H1 (cell line): ENCODE measurements around the gene UPB1. TPM values are rescaled to one million over a fixed set of nuclear protein-coding genes. Genes with fewer than 3 reads are reported as not detected.

Experiments used
- CTCF ChIA-PET: fragments of 300-600 bp; sonication (Branson Sonifier 250); formaldehyde crosslinking; loops from one replicate; lab custom pipeline; 2021; ENCODE audit not compliant: partially characterized antibody; lab: Charles Lee
- POLR2A ChIA-PET: fragments of 300-600 bp; sonication (Branson Sonifier 250); formaldehyde crosslinking; loops from one replicate; lab custom pipeline; 2021; ENCODE audit warnings: inconsistent platforms; ENCODE audit not compliant: partially characterized antibody; lab: Charles Lee
- DNase-seq, 2 experiments: peaks; one replicate each; pipeline versions ENCODE4 v3.0.0 to v3.0.0-alpha.2; 2010 to 2022; ENCODE audit warnings: low spot score in 2 of 2, low read depth in 1 of 2, mixed read lengths in 1 of 2
- FAIRE-seq: peaks from 2 replicates; lab custom pipeline; 2011; peaks lifted over from hg19 to GRCh38; lab: Jason Lieb, UNC
- H2AFZ ChIP-seq: 2 replicates; pipeline ENCODE4 v1.8.1; 2012; ENCODE audit warnings: low read length, inconsistent platforms
- H2AK5ac ChIP-seq: 2 replicates; pipeline ENCODE4 v1.6.1; 2013; ENCODE audit warnings: low read depth, low read length
- H2BK120ac ChIP-seq: replicated peaks from 2 replicates; pipeline ENCODE3; 2013; ENCODE audit warnings: low read depth, low read length, inconsistent platforms
- H2BK12ac ChIP-seq: 2 replicates; pipeline ENCODE4 v1.6.1; 2013; ENCODE audit warnings: low read depth, low read length
- H2BK15ac ChIP-seq: 2 replicates; pipeline ENCODE4 v1.6.1; 2013; ENCODE audit warnings: low read length
- H2BK20ac ChIP-seq: 2 replicates; pipeline ENCODE4 v1.6.1; 2013; ENCODE audit warnings: low read length
- H2BK5ac ChIP-seq: 2 replicates; pipeline ENCODE4 v1.6.1; 2013; ENCODE audit warnings: low read depth, low read length
- H3K14ac ChIP-seq: 2 replicates; pipeline ENCODE4 v1.6.1; 2013; ENCODE audit warnings: inconsistent platforms; ENCODE audit not compliant: insufficient read length
- H3K18ac ChIP-seq: 2 replicates; pipeline ENCODE4 v1.6.1; 2013; ENCODE audit warnings: low read length; ENCODE audit errors: extremely low read depth
- H3K23ac ChIP-seq: 2 replicates; pipeline ENCODE4 v1.6.1; 2013; ENCODE audit warnings: inconsistent platforms; ENCODE audit not compliant: insufficient read length
- H3K23me2 ChIP-seq: 2 replicates; pipeline ENCODE4 v1.6.1; 2013; ENCODE audit warnings: low read depth, low read length
- H3K27ac ChIP-seq: 2 replicates; pipeline ENCODE4 v1.6.1; 2011; ENCODE audit warnings: low read depth, low read length, inconsistent platforms
- H3K27me3 ChIP-seq, 4 experiments: replicated peaks in 1 of 4; 1 replicate in 1 of 4; 2 replicates in 3 of 4; pipeline versions ENCODE4 v1.6.1 to v1.8.1; 2011 to 2013; ENCODE audit warnings: low read length in 3 of 4, mild to moderate bottlenecking in 3 of 4, inconsistent platforms in 2 of 4, mixed read lengths in 2 of 4, moderate library complexity in 1 of 4; ENCODE audit not compliant: control insufficient read depth in 3 of 4, insufficient read depth in 3 of 4; ENCODE audit errors: extremely low read depth in 1 of 4
- H3K36me3 ChIP-seq, 4 experiments: 2 replicates each; pipeline versions ENCODE4 v1.6.1 to v1.8.1; 2011 to 2013; ENCODE audit warnings: mild to moderate bottlenecking in 4 of 4, low read length in 3 of 4, moderate library complexity in 2 of 4, control low read depth in 1 of 4, inconsistent platforms in 1 of 4; ENCODE audit not compliant: insufficient read depth in 4 of 4, control insufficient read depth in 2 of 4
- H3K4ac ChIP-seq: replicated peaks from 2 replicates; pipeline ENCODE3; 2013; ENCODE audit warnings: low read length, low read depth, mixed read lengths, inconsistent platforms; ENCODE audit not compliant: insufficient read length
- H3K4me1 ChIP-seq, 4 experiments: replicated peaks in 1 of 4; 1 replicate in 1 of 4; 2 replicates in 3 of 4; pipeline versions ENCODE4 v1.6.1 to v1.8.1; 2011 to 2013; ENCODE audit warnings: low read length in 3 of 4, inconsistent platforms in 2 of 4, mixed read lengths in 1 of 4; ENCODE audit not compliant: insufficient read depth in 4 of 4, control insufficient read depth in 3 of 4
- H3K4me2 ChIP-seq, 2 experiments: 2 replicates each; pipeline versions ENCODE4 v1.6.1 to v1.8.1; 2011 to 2013; ENCODE audit warnings: low read depth in 2 of 2, low read length in 2 of 2, control low read depth in 1 of 2, inconsistent platforms in 1 of 2, mild to moderate bottlenecking in 1 of 2; ENCODE audit not compliant: insufficient read depth in 1 of 2
- H3K4me3 ChIP-seq, 4 experiments: fragments of 200-600, 300-600 bp in 1 of 4; sonication (generic), shearing (Covaris generic), sonication (Bioruptor Twin) in 1 of 4; 2 replicates each; pipeline versions ENCODE4 v1.5.1 to v1.8.1; 2011 to 2016; ENCODE audit warnings: low read length in 4 of 4, low read depth in 3 of 4, control low read depth in 2 of 4, inconsistent platforms in 2 of 4, mild to moderate bottlenecking in 2 of 4, mixed read lengths in 1 of 4, moderate library complexity in 1 of 4; ENCODE audit not compliant: insufficient read depth in 2 of 4; ENCODE audit errors: extremely low read depth in 1 of 4
- H3K56ac ChIP-seq: replicated peaks from 2 replicates; pipeline ENCODE3; 2013; ENCODE audit warnings: low read depth, mild to moderate bottlenecking, mixed read lengths, low read length, inconsistent platforms; ENCODE audit not compliant: insufficient read length
- H3K79me1 ChIP-seq: 2 replicates; pipeline ENCODE4 v1.6.1; 2013; ENCODE audit warnings: low read depth, low read length, control low read depth
- H3K79me2 ChIP-seq, 2 experiments: 2 replicates each; pipeline versions ENCODE4 v1.6.1 to v1.8.1; 2012 to 2013; ENCODE audit warnings: low read length in 2 of 2, mild to moderate bottlenecking in 2 of 2, inconsistent platforms in 1 of 2; ENCODE audit not compliant: insufficient read depth in 2 of 2, control insufficient read depth in 1 of 2
- H3K9ac ChIP-seq, 4 experiments: replicated peaks in 1 of 4; 1 replicate in 1 of 4; 2 replicates in 3 of 4; pipeline versions ENCODE4 v1.6.1 to v1.8.1; 2011 to 2013; ENCODE audit warnings: low read depth in 3 of 4, low read length in 3 of 4, control low read depth in 2 of 4, mild to moderate bottlenecking in 2 of 4, moderate library complexity in 2 of 4, inconsistent platforms in 1 of 4; ENCODE audit errors: extremely low read depth in 1 of 4
- H3K9me3 ChIP-seq, 2 experiments: 2 replicates each; pipeline versions ENCODE4 v1.6.1 to v1.8.1; 2012 to 2013; ENCODE audit warnings: mild to moderate bottlenecking in 2 of 2, moderate library complexity in 2 of 2, control low read depth in 1 of 2, inconsistent platforms in 1 of 2, low read depth in 1 of 2, low read length in 1 of 2, mixed read lengths in 1 of 2; ENCODE audit not compliant: insufficient read depth in 2 of 2
- H4K20me1 ChIP-seq, 2 experiments: replicated peaks in 1 of 2; 2 replicates each; pipeline versions ENCODE3 to v1.8.1; 2011 to 2013; ENCODE audit warnings: inconsistent platforms in 2 of 2, low read length in 2 of 2, mild to moderate bottlenecking in 1 of 2; ENCODE audit not compliant: insufficient read depth in 2 of 2, control insufficient read depth in 1 of 2
- H4K5ac ChIP-seq: 2 replicates; pipeline ENCODE4 v1.6.1; 2013; ENCODE audit warnings: low read length, low read depth, mixed read lengths, inconsistent platforms; ENCODE audit not compliant: insufficient read length
- H4K8ac ChIP-seq: 2 replicates; pipeline ENCODE4 v1.8.0; 2013; ENCODE audit warnings: mild to moderate bottlenecking, moderate library complexity, low read length, inconsistent platforms; ENCODE audit not compliant: insufficient read depth; ENCODE audit errors: extremely low read depth
- H4K91ac ChIP-seq: replicated peaks from 2 replicates; pipeline ENCODE3; 2013; ENCODE audit warnings: low read length, mixed read lengths, inconsistent platforms; ENCODE audit not compliant: insufficient read length
- CBX5 ChIP-seq: fragments of 300-800, 300-1000 bp; sonication (generic); IDR thresholded peaks from 2 replicates; pipeline ENCODE4 v1.7.1; 2016; ENCODE audit warnings: antibody characterized with exemption, low read length, low read depth
- CHD2 ChIP-seq: IDR thresholded peaks from 2 replicates; pipeline ENCODE4 v1.6.1; 2012; ENCODE audit warnings: low read length, improper control_type of control experiment
- EZH2 ChIP-seq: fragments of 200-600 bp; sonication (generic); IDR thresholded peaks from 2 replicates; pipeline ENCODE4 v1.7.1; 2012; ENCODE audit warnings: low read depth, mild to moderate bottlenecking, moderate library complexity, low read length, inconsistent platforms; ENCODE audit not compliant: severe bottlenecking
- FOSL1 ChIP-seq: IDR thresholded peaks from 2 replicates; pipeline ENCODE4 v1.6.1; 2011; ENCODE audit warnings: mild to moderate bottlenecking, low read depth, low read length, moderate library complexity; ENCODE audit not compliant: insufficient read depth
- GABPA ChIP-seq: IDR thresholded peaks from 2 replicates; pipeline ENCODE4 v1.6.1; 2011; ENCODE audit warnings: mild to moderate bottlenecking, low read length, moderate library complexity, borderline replicate concordance; ENCODE audit not compliant: insufficient read depth
- HDAC6 ChIP-seq: IDR thresholded peaks from one replicate; pipeline ENCODE4 v1.7.1; 2012; ENCODE audit warnings: low read depth, mild to moderate bottlenecking, inconsistent platforms, low read length, moderate library complexity
- KDM4A ChIP-seq: IDR thresholded peaks from one replicate; pipeline ENCODE4 v1.7.1; 2012; ENCODE audit warnings: low read depth, mild to moderate bottlenecking, moderate library complexity, low read length, inconsistent platforms; ENCODE audit not compliant: severe bottlenecking
- MAFK ChIP-seq: IDR thresholded peaks from 2 replicates; pipeline ENCODE4 v1.6.1; 2012; ENCODE audit warnings: low read depth, mild to moderate bottlenecking, improper control_type of control experiment, low read length
- RFX5 ChIP-seq: IDR thresholded peaks from 2 replicates; pipeline ENCODE4 v1.6.1; 2011; ENCODE audit warnings: low read depth, low read length, improper control_type of control experiment, borderline replicate concordance
- SIN3A ChIP-seq, 2 experiments: IDR thresholded peaks in 1 of 2; conservative IDR thresholded peaks in 1 of 2; 2 replicates each; pipeline ENCODE4 v1.6.1; 2011 to 2012; ENCODE audit warnings: low read length in 2 of 2, improper control_type of control experiment in 1 of 2, low read depth in 1 of 2, mild to moderate bottlenecking in 1 of 2
- TBP ChIP-seq: IDR thresholded peaks from 2 replicates; pipeline ENCODE4 v1.6.1; 2011; ENCODE audit warnings: low read depth, low read length, improper control_type of control experiment
- TCF12 ChIP-seq: IDR thresholded peaks from 2 replicates; pipeline ENCODE4 v1.6.1; 2011; ENCODE audit warnings: low read depth, mild to moderate bottlenecking, low read length
- YY1 ChIP-seq: IDR thresholded peaks from 2 replicates; pipeline ENCODE4 v1.6.1; 2011; ENCODE audit warnings: low read depth, mild to moderate bottlenecking, low read length
- WGBS, 2 experiments: shearing (Covaris generic) in 1 of 2; methylation state at CpG; one replicate each; pipeline versions ENCODE4 v1.1.6 to v1.1.7; 2013 to 2015; ENCODE audit warnings: low lambda C conversion rate in 2 of 2, mixed read lengths in 2 of 2, inconsistent platforms in 1 of 2, low coverage in 1 of 2, missing lambda C conversion rate in 1 of 2; ENCODE audit not compliant: insufficient replicate concordance in 2 of 2, insufficient coverage in 1 of 2, insufficient read length in 1 of 2; ENCODE audit errors: extremely low coverage in 1 of 2, missing lambda C conversion rate in 1 of 2; 5-methylcytosine and 5-hydroxymethylcytosine counted together
- polyA plus RNA-seq, 7 experiments: library from polyadenylated mRNA; depleted of rRNA in 3 of 7; stranded (reverse) in 5 of 7; unstranded in 2 of 7; fragments of >200 nt in 5 of 7; fragments of 200-250 nt in 2 of 7; gene quantifications; 1 replicate in 5 of 7; 2 replicates in 1 of 7; 4 replicates in 1 of 7; pipeline versions ENCODE4 v1.2.1 to v1.2.3, GENCODE V29; 2011 to 2013; ENCODE audit warnings: missing spikeins in 2 of 7, mixed read lengths in 2 of 7
- total RNA-seq: library from RNA; stranded (reverse); fragmentation: NEBNext Ultra II Directional; extraction: Animal tissue kit (Norgen Biotek cat#: 25700); gene quantifications from 2 replicates; pipeline ENCODE4 v1.2.1, GENCODE V29; 2021

Gene UPB1
- total and polyA plus RNA-seq, 2 of the 8 experiments (the other 6 are each of a cell fraction or from before 2014, with no cell fraction given) = 0.09 TPM; not detected in 1

DNA sequence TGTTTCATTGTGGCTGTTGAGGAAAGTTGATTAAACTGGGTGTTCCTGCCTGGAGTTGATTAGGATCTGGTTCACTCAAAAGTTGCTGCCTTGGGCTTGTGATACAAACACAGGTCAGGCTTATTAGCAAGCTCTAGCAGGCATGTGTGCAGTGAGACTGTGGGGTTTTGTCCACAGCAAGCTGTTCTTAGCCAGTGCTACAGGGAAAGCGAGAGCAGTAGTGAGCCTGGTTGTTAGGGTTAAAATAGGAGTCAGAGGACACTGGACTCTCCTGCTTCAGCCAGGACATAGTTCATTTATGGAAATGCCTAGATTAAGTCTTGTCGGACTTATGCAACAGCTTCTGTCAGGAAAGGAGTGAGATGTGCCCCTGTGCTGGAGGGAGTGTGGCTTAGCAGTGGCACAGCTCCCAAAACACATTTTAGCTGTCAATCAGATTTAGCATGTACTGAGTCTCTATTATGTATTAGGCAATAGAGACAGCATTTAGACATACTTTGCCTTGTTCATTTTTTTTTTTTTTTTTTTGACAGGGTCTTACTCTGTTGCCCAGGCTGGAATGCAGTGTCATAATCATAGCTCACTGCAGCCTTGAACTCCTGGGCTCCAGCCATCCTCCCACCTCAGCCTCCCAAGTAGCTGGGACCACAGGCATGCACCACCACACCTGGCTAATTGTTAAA, 69.4 kb downstream of the UPB1 start:
- Histone ChIP-seq H3K9ac (no peak overlapping the region), H3K23me2 (no peaks in the 10 kb centered on the region), H3K79me2 (peaks cover 46 to 77% of the 10 kb centered on the region in 2 experiments), H3K4me2 (no peak overlapping the region), H2BK15ac (no peak overlapping the region), H3K14ac (no peak overlapping the region), H3K4me3 (no peak overlapping the region), H4K91ac (no peak overlapping the region), H3K36me3 (peaks cover 18 to 62% (median 42%) of the 10 kb centered on the region in 4 experiments), H3K27me3 (no peaks in the 10 kb centered on the region), H4K20me1 (peaks cover 15 to 40% of the 10 kb centered on the region in 2 experiments), H3K27ac (no peak overlapping the region), H3K9me3 (no peaks in the 10 kb centered on the region), H4K8ac (no peak overlapping the region), H4K5ac (no peak overlapping the region), H2BK20ac (no peak overlapping the region), H2AFZ (no peak overlapping the region), H3K4me1 (no peaks in the 10 kb centered on the region), H3K79me1 (peaks cover 24% of the 10 kb centered on the region), H2BK120ac (no peak overlapping the region), H2BK5ac (no peak overlapping the region), H3K4ac (no peak overlapping the region), H3K23ac (no peak overlapping the region), H3K18ac (no peak overlapping the region), H3K56ac (no peak overlapping the region), H2BK12ac (no peak overlapping the region), H2AK5ac (no peak overlapping the region)
- ChIA-PET CTCF (interaction anchor here (0.9 kb wide), 1 partner anchor 14 kb away, joined by 3 read pairs; no protein-coding TSS in a partner anchor), POLR2A (interaction anchor here (1.3 to 9.0 kb wide), 5 partner anchors 9 to 27 kb away, joined by 3 to 91 read pairs (median 21); partner anchors contain the start of genes GUCD1, LRRC75B and SNRPD3)
- 86% methylated on average over 2 of the region's 2 CpGs; no CpG with 5 or more reads in 1 of the 2 experiments for WGBS, 2 experiments
- no peak for DNase-seq
- no peak for FAIRE-seq
- no peak for TF ChIP-seq CHD2
- TF ChIP-seq HDAC6 = no peak
- TF ChIP-seq TCF12 = no peak
- no peak for TF ChIP-seq YY1
- no peak for TF ChIP-seq GABPA
- no peak for TF ChIP-seq TBP
- no peak for TF ChIP-seq KDM4A
- TF ChIP-seq MAFK = no peak
- no peak for TF ChIP-seq RFX5
- no peak for TF ChIP-seq EZH2
- TF ChIP-seq FOSL1 = no peak
- no peak for TF ChIP-seq SIN3A (conservative IDR thresholded peaks at IDR 0.05 in 1 of 2, IDR thresholded peaks at IDR 0.05 in 1 of 2; ENCODE audit: low read depth in 1 of 2, low read length in 2 of 2)
- TF ChIP-seq CBX5 = no peak
